IPS-NIHi7 (cell line): ENCODE results near the gene ALDH3B2.
"Not testable (repeated sequence)": the region's sequence is repeated elsewhere in the genome, so short reads cannot be mapped to it uniquely, and the experiment has no call there.

Experiments
- DNase-seq: peaks from one replicate; pipeline ENCODE4 v3.0.0; 2012; ENCODE audit warnings: mixed read lengths; ENCODE audit errors: extremely low spot score

ALDH3B2 gene

GRCh38 chr11:67662835-67663531 is 11.4 kb downstream of the ALDH3B2 start:
- DNase-seq: peak; percentile 6

GRCh38 chr11:67662142-67662834 is 12.1 kb downstream of the ALDH3B2 start:
- no peak for DNase-seq

GRCh38 chr11:67660752-67661151 is 13.7 kb downstream of the ALDH3B2 start:
- DNase-seq: not testable (repeated sequence)

GRCh38 chr11:67659651-67660165 is 14.7 kb downstream of the ALDH3B2 start:
- DNase-seq: not testable (repeated sequence)

GRCh38 chr11:67657300-67657699 is 17.1 kb downstream of the ALDH3B2 start:
- no peak for DNase-seq

GRCh38 chr11:67656278-67656922 is 18.0 kb downstream of the ALDH3B2 start:
- peak; percentile 4 for DNase-seq

GRCh38 chr11:67654225-67654624 is 20.2 kb downstream of the ALDH3B2 start:
- DNase-seq: no peak

GRCh38 chr11:67652965-67653845 is 21.2 kb downstream of the ALDH3B2 start:
- DNase-seq: no peak

- peak; percentile 6 for DNase-seq
Measured at GRCh38 chr11:67651976-67652781, 22.2 kb downstream of the ALDH3B2 start.

- no peak for DNase-seq
Measured at GRCh38 chr11:67649634-67650510, 24.6 kb downstream of the ALDH3B2 start.

GRCh38 chr11:67648796-67649613 is 25.4 kb downstream of the ALDH3B2 start:
- DNase-seq: peak; percentile 5

- DNase-seq: peak; percentile 77
Measured at GRCh38 chr11:67648140-67648795, 26.2 kb downstream of the ALDH3B2 start.

- DNase-seq: no peak
Measured at GRCh38 chr11:67647471-67647870, 27.0 kb downstream of the ALDH3B2 start.

GRCh38 chr11:67646535-67647336 is 27.7 kb downstream of the ALDH3B2 start:
- DNase-seq: peak; percentile 4

- peak; percentile 52 for DNase-seq
Measured at GRCh38 chr11:67645521-67646461, 28.6 kb downstream of the ALDH3B2 start.
